Sigmoid colon (tissue), 4 donors: Measurements from ENCODE around the gene TMEM35B.
"Not testable (repeated sequence)": the region's sequence is repeated elsewhere in the genome, so short reads cannot be mapped to it uniquely, and the experiment has no call there.

Source experiments
- POLR2A ChIP-seq, 2 donors: fragments of 450-650 bp; IDR thresholded peaks; one replicate each; pipeline ENCODE4 v1.6.1; 2016; ENCODE audit warnings: antibody characterized with exemption in 2 of 2, mild to moderate bottlenecking in 2 of 2, moderate library complexity in 2 of 2
- POLR2AphosphoS5 ChIP-seq, 4 donors: sonication (generic); formaldehyde crosslinking; IDR thresholded peaks; one replicate each; pipeline ENCODE4 v1.6.1; 2017; ENCODE audit warnings: antibody characterized with exemption in 4 of 4
- TF ChIP-seq, protein P1 (sequence below), 4 experiments: fragments of 450-650 bp in 3 of 4; fragments of 200-600 bp in 1 of 4; IDR thresholded peaks; one replicate each; pipeline ENCODE4 v1.5.1; 2016 to 2019; ENCODE audit warnings: antibody characterized with exemption in 4 of 4, mild to moderate bottlenecking in 3 of 4, moderate library complexity in 2 of 4

DNA sequence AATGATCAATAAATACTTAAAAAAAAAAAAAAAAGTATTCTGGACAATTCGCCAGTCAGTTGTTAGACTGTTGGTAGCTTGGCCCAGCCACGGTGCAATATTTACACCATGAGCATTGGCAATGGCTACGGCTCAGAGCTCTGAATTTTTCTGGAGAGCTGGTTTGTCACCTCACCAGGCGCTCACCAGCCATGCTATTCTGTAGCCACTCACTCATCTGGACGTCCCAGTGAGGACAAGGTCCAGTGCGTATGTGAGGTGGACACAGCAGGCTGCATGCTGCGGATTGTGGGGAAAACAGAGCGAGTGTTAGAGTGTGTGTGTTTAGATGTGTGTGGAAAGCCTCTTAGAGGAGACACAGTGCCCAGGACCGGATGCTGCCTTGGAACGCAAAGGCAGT is 36.4 kb downstream of the TMEM35B start:
- not testable (repeated sequence) for TF ChIP-seq POLR2A, POLR2AphosphoS5 (IDR thresholded peaks at IDR 0.05)
- TF ChIP-seq, protein P1, sequence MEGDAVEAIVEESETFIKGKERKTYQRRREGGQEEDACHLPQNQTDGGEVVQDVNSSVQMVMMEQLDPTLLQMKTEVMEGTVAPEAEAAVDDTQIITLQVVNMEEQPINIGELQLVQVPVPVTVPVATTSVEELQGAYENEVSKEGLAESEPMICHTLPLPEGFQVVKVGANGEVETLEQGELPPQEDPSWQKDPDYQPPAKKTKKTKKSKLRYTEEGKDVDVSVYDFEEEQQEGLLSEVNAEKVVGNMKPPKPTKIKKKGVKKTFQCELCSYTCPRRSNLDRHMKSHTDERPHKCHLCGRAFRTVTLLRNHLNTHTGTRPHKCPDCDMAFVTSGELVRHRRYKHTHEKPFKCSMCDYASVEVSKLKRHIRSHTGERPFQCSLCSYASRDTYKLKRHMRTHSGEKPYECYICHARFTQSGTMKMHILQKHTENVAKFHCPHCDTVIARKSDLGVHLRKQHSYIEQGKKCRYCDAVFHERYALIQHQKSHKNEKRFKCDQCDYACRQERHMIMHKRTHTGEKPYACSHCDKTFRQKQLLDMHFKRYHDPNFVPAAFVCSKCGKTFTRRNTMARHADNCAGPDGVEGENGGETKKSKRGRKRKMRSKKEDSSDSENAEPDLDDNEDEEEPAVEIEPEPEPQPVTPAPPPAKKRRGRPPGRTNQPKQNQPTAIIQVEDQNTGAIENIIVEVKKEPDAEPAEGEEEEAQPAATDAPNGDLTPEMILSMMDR (IDR thresholded peaks at IDR 0.05): not testable (repeated sequence)
